Brain microvascular endothelial cell (primary cell): ENCODE results near the gene CLIC5.

ENCODE experiments used
- DNase-seq: peaks from one replicate; pipeline ENCODE4 v3.0.0-alpha.2; 2020
- H3K27ac ChIP-seq: fragments of 250-450 bp; sonication (Bioruptor Pico); 2 replicates; pipeline ENCODE4 v1.5.1; 2020; ENCODE audit warnings: mild to moderate bottlenecking, moderate library complexity
- H3K27me3 ChIP-seq: fragments of 250-450 bp; sonication (Bioruptor Pico); replicated peaks from 2 replicates; pipeline ENCODE4 v1.5.1; 2020; ENCODE audit warnings: mild to moderate bottlenecking
- H3K36me3 ChIP-seq: fragments of 250-450 bp; sonication (Bioruptor Pico); replicated peaks from 2 replicates; pipeline ENCODE4 v1.5.1; 2020; ENCODE audit warnings: mild to moderate bottlenecking
- H3K4me3 ChIP-seq: 2 replicates; pipeline ENCODE4 v1.5.1; 2011; ENCODE audit warnings: low read depth, mild to moderate bottlenecking, control low read depth, low read length, moderate library complexity
- CTCF ChIP-seq: IDR thresholded peaks from 2 replicates; pipeline ENCODE4 v1.5.1; 2011; ENCODE audit warnings: low read depth, mild to moderate bottlenecking, moderate library complexity, low read length, control low read depth, inconsistent platforms; ENCODE audit errors: missing control alignments
- in situ Hi-C: cut with HindIII; loops from 2 replicates; pipeline ENCODE4 v1.10.0; 2017; ENCODE audit warnings: low sequenced_read_pairs, low pct_ligation_motif_present

Gene CLIC5

GRCh38 chr6:46057792-46058191 is 42.1 kb upstream of the CLIC5 start:
- Histone ChIP-seq H3K27me3 (no peaks in the 10 kb centered on the region), H3K27ac (no peak overlapping the region), H3K36me3 (no peaks in the 10 kb centered on the region), H3K4me3 (no peak overlapping the region)
- DNase-seq: no peak
- TF ChIP-seq CTCF: no peak
- in situ Hi-C loops: no loop called here

GRCh38 chr6:46056906-46057529 is 41.4 kb upstream of the CLIC5 start:
- no peak overlapping the region for H3K27ac ChIP-seq
- no peak overlapping the region for H3K4me3 ChIP-seq
- in situ Hi-C loops: no loop called here
- no peak for TF ChIP-seq CTCF
- H3K27me3 ChIP-seq: no peaks in the 10 kb centered on the region
- no peaks in the 10 kb centered on the region for H3K36me3 ChIP-seq
- peak; percentile 35 for DNase-seq

- Histone ChIP-seq H3K4me3 (no peak overlapping the region), H3K36me3 (no peaks in the 10 kb centered on the region), H3K27ac (no peak overlapping the region), H3K27me3 (no peaks in the 10 kb centered on the region)
- DNase-seq: no peak
- TF ChIP-seq CTCF: no peak
- in situ Hi-C loops: no loop called here
Observed at GRCh38 chr6:46054516-46054915, 38.9 kb upstream of the CLIC5 start.

- Histone ChIP-seq H3K4me3 (no peak overlapping the region), H3K27me3 (no peaks in the 10 kb centered on the region), H3K27ac (no peak overlapping the region), H3K36me3 (no peaks in the 10 kb centered on the region)
- in situ Hi-C loops: no loop called here
- no peak for TF ChIP-seq CTCF
- DNase-seq: no peak
Observed at GRCh38 chr6:46053039-46053933, 37.6 kb upstream of the CLIC5 start.

- in situ Hi-C loops: no loop called here
- H3K27ac ChIP-seq: no peak overlapping the region
- H3K4me3 ChIP-seq: no peak overlapping the region
- H3K36me3 ChIP-seq: no peaks in the 10 kb centered on the region
- no peak for DNase-seq
- no peaks in the 10 kb centered on the region for H3K27me3 ChIP-seq
- TF ChIP-seq CTCF: no peak
Observed at GRCh38 chr6:46052479-46052878, 36.8 kb upstream of the CLIC5 start.

- H3K4me3 ChIP-seq: no peak overlapping the region
- in situ Hi-C loops: no loop called here
- no peaks in the 10 kb centered on the region for H3K36me3 ChIP-seq
- H3K27me3 ChIP-seq: no peaks in the 10 kb centered on the region
- TF ChIP-seq CTCF: no peak
- H3K27ac ChIP-seq: no peak overlapping the region
- DNase-seq: no peak
Observed at GRCh38 chr6:46051962-46052361, 36.3 kb upstream of the CLIC5 start.
